Mesenchymal stem cell (in vitro differentiated cells and primary cell): ENCODE results near the gene OR2AJ1.

ENCODE experiments used
- DNase-seq: peaks from one replicate; pipeline ENCODE4 v3.0.0-alpha.2; 2013
- H2AFZ ChIP-seq: one replicate; pipeline ENCODE4 v1.6.1; 2013; ENCODE audit warnings: low read depth, mild to moderate bottlenecking, control low read depth, inconsistent platforms, low read length, moderate library complexity
- H2AK5ac ChIP-seq: 2 replicates; pipeline ENCODE4 v1.6.1; 2013; ENCODE audit warnings: low read length, moderate library complexity, mild to moderate bottlenecking, inconsistent platforms; ENCODE audit not compliant: severe bottlenecking
- H2BK120ac ChIP-seq: one replicate; pipeline ENCODE4 v1.6.1; 2013; ENCODE audit warnings: low read depth, mild to moderate bottlenecking, inconsistent platforms, low read length, moderate library complexity
- H2BK12ac ChIP-seq, 2 experiments: one replicate each; pipeline ENCODE4 v1.6.1; 2013; ENCODE audit warnings: inconsistent platforms in 2 of 2, low read length in 2 of 2, mild to moderate bottlenecking in 2 of 2, moderate library complexity in 2 of 2, control low read depth in 1 of 2
- H2BK15ac ChIP-seq: one replicate; pipeline ENCODE4 v1.6.1; 2013; ENCODE audit warnings: mild to moderate bottlenecking, low read depth, inconsistent platforms; ENCODE audit not compliant: poor library complexity, severe bottlenecking
- H2BK5ac ChIP-seq: 2 replicates; pipeline ENCODE4 v1.6.1; 2013; ENCODE audit warnings: low read depth, mild to moderate bottlenecking, low read length, control low read depth, inconsistent platforms; ENCODE audit not compliant: poor library complexity, severe bottlenecking
- H3K14ac ChIP-seq, 2 experiments: one replicate each; pipeline ENCODE4 v1.6.1; 2013; ENCODE audit warnings: inconsistent platforms in 2 of 2, low read length in 2 of 2, control low read depth in 1 of 2, mild to moderate bottlenecking in 1 of 2, moderate library complexity in 1 of 2
- H3K18ac ChIP-seq, 2 experiments: one replicate each; pipeline ENCODE4 v1.6.1; 2013; ENCODE audit warnings: inconsistent platforms in 2 of 2, low read length in 2 of 2, control low read depth in 1 of 2, low read depth in 1 of 2, mild to moderate bottlenecking in 1 of 2
- H3K23ac ChIP-seq, 2 experiments: one replicate each; pipeline ENCODE4 v1.6.1; 2013; ENCODE audit warnings: inconsistent platforms in 2 of 2, low read length in 2 of 2, mild to moderate bottlenecking in 2 of 2, moderate library complexity in 2 of 2, control low read depth in 1 of 2
- H3K27ac ChIP-seq: 2 replicates; pipeline ENCODE4 v1.5.1; 2013; ENCODE audit warnings: mild to moderate bottlenecking, moderate library complexity, low read length, control low read depth, inconsistent platforms; ENCODE audit not compliant: poor library complexity, severe bottlenecking
- H3K27me3 ChIP-seq, 2 experiments: 2 replicates each; pipeline versions ENCODE4 v1.6.1 to v1.7.0; 2013; ENCODE audit warnings: low read length in 2 of 2, mild to moderate bottlenecking in 2 of 2, moderate library complexity in 2 of 2, control low read depth in 1 of 2, inconsistent platforms in 1 of 2; ENCODE audit not compliant: control insufficient read depth in 1 of 2, insufficient read depth in 1 of 2
- H3K36me3 ChIP-seq, 2 experiments: 2 replicates each; pipeline versions ENCODE4 v1.6.1 to v1.7.0; 2013; ENCODE audit warnings: low read length in 2 of 2, control low read depth in 1 of 2, inconsistent platforms in 1 of 2, low read depth in 1 of 2, mild to moderate bottlenecking in 1 of 2; ENCODE audit not compliant: insufficient read depth in 2 of 2, control insufficient read depth in 1 of 2
- H3K4ac ChIP-seq, 2 experiments: one replicate each; pipeline ENCODE4 v1.6.1; 2013; ENCODE audit warnings: inconsistent platforms in 2 of 2, low read length in 2 of 2, mild to moderate bottlenecking in 2 of 2, moderate library complexity in 2 of 2, control low read depth in 1 of 2, low read depth in 1 of 2
- H3K4me1 ChIP-seq: 2 replicates; pipeline ENCODE4 v1.6.1; 2013; ENCODE audit warnings: low read depth, low read length, control low read depth; ENCODE audit not compliant: control insufficient read depth, insufficient read depth
- H3K4me2 ChIP-seq: 2 replicates; pipeline ENCODE4 v1.6.1; 2013; ENCODE audit warnings: low read length, mild to moderate bottlenecking, inconsistent platforms; ENCODE audit not compliant: poor library complexity, severe bottlenecking
- H3K4me3 ChIP-seq, 2 experiments: 2 replicates each; pipeline versions ENCODE4 v1.5.1 to v1.7.0; 2013; ENCODE audit warnings: low read length in 2 of 2, mild to moderate bottlenecking in 2 of 2, control low read depth in 1 of 2, low read depth in 1 of 2; ENCODE audit not compliant: insufficient read depth in 1 of 2
- H3K79me1 ChIP-seq: replicated peaks from 2 replicates; pipeline ENCODE4 v1.6.1; 2013; ENCODE audit warnings: mild to moderate bottlenecking, control low read depth, low read length, inconsistent platforms; ENCODE audit not compliant: poor library complexity, severe bottlenecking
- H3K9ac ChIP-seq: 2 replicates; pipeline ENCODE4 v1.7.0; 2013; ENCODE audit warnings: mild to moderate bottlenecking, low read length, moderate library complexity
- H3K9me3 ChIP-seq: 2 replicates; pipeline ENCODE4 v1.7.0; 2013; ENCODE audit warnings: mild to moderate bottlenecking, low read length; ENCODE audit not compliant: control insufficient read depth
- H4K8ac ChIP-seq: one replicate; pipeline ENCODE4 v1.6.1; 2013; ENCODE audit warnings: inconsistent platforms, mild to moderate bottlenecking, low read length, moderate library complexity
- H4K91ac ChIP-seq: one replicate; pipeline ENCODE4 v1.6.1; 2013; ENCODE audit warnings: mild to moderate bottlenecking, low read length, inconsistent platforms
- WGBS: methylation state at CpG from one replicate; pipeline ENCODE4 v1.1.7; 2013; ENCODE audit warnings: mixed read lengths; 5-methylcytosine and 5-hydroxymethylcytosine counted together

The OR2AJ1 gene

DNA sequence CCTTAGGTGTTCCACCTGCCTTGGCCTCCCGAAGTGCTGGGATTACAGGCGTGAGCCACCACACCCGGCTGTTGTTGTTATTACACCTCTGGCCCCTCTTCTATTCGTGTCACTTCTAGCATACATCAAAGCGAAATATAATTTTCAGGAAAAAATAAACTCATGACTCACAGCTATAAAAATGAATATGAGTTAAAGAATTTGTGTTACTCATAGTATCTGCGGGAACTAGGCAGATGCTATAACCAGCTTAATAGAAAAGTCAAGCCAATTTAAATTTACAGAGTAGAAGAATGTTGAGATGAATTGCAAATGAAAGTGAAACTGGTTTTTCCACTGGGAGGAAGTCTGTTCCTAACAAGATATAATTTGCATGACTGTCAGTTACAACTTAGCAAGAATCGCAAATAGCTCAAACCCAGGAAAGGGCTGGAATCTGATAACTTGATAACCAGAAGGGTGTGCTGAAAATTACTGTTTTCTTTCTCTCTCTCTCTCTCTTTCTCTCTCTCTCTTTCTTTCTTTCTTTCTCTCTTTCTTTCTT is 18.1 kb upstream of the OR2AJ1 start:
- Histone ChIP-seq H3K4me2 (peak overlapping the region; percentile 43), H3K9ac (peak overlapping the region; percentile 77), H3K14ac (no peak overlapping the region), H3K4me3 (peak overlapping the region in 1 of 2 experiments; percentile 47), H2AK5ac (no peak overlapping the region), H3K4ac (no peak overlapping the region), H2BK5ac (no peak overlapping the region), H3K36me3 (no peaks in the 10 kb centered on the region), H3K18ac (no peak overlapping the region), H2AFZ (no peak overlapping the region), H3K4me1 (no peaks in the 10 kb centered on the region), H2BK12ac (no peak overlapping the region), H4K91ac (no peak overlapping the region), H3K27me3 (no peaks in the 10 kb centered on the region), H3K23ac (no peak overlapping the region), H3K9me3 (no peaks in the 10 kb centered on the region), H2BK120ac (no peak overlapping the region), H3K27ac (peak overlapping the region; percentile 47), H2BK15ac (no peak overlapping the region), H3K79me1 (no peaks in the 10 kb centered on the region), H4K8ac (no peak overlapping the region)
- WGBS: 90% methylated on average over 4 of the region's 7 CpGs
- peak; percentile 1 for DNase-seq

DNA sequence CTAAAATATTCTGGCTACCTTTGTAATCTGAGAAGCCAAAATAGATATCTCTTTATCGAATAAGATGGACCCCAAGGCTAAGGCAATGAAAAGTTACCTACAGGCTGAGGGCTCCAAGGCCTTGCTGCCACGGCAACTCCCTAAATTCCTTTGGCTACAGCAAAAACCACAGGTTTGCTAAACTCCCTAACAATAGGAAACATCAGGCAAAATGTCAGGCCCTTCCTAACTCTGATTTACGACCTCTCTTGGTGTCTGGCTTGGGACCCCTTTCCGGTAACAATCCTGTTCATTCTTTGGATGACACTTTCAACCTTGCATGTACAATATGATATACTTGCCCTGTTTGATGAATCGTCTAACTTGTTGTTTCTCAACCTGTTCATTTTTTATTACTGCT is 15.9 kb upstream of the OR2AJ1 start:
- H3K4ac ChIP-seq: no peak overlapping the region
- no peak for DNase-seq
- WGBS: 60% methylated on average over 4 of the region's 5 CpGs
- H3K4me1 ChIP-seq: no peaks in the 10 kb centered on the region
- H3K4me2 ChIP-seq: no peak overlapping the region
- H4K8ac ChIP-seq: no peak overlapping the region
- no peak overlapping the region for H3K9ac ChIP-seq
- H3K27ac ChIP-seq: no peak overlapping the region
- H3K79me1 ChIP-seq: no peaks in the 10 kb centered on the region
- no peak overlapping the region for H2BK15ac ChIP-seq
- H2BK5ac ChIP-seq: no peak overlapping the region
- H3K23ac ChIP-seq: no peak overlapping the region
- H2BK12ac ChIP-seq: no peak overlapping the region
- H3K18ac ChIP-seq: no peak overlapping the region
- H2AFZ ChIP-seq: no peak overlapping the region
- H3K36me3 ChIP-seq: no peaks in the 10 kb centered on the region
- H4K91ac ChIP-seq: no peak overlapping the region
- peaks cover 5% of the 10 kb centered on the region for H3K9me3 ChIP-seq
- no peak overlapping the region for H2BK120ac ChIP-seq
- H3K4me3 ChIP-seq: no peak overlapping the region
- no peak overlapping the region for H2AK5ac ChIP-seq
- no peak overlapping the region for H3K14ac ChIP-seq
- no peaks in the 10 kb centered on the region for H3K27me3 ChIP-seq

DNA sequence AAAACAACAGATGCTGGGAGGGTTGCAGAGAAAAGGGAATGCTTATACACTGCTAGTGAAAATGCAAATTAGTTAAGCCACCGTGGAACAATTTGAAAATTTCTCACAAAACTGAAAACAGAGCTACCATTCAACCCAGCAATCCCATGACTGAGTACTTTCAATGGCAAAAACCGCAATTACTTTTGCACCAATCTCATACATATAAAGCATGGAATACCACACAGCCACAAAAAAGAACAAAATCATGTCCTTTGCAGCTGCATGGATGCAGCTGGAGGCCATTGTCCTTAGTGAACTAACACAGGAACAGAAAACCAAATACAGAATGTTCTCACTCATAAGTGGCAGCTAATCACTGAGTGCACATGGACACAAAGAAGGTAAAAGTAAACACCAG is 10.9 kb upstream of the OR2AJ1 start:
- H3K36me3 ChIP-seq: no peaks in the 10 kb centered on the region
- H3K4ac ChIP-seq: no peak overlapping the region
- peaks cover 5% of the 10 kb centered on the region for H3K9me3 ChIP-seq
- H3K79me1 ChIP-seq: no peaks in the 10 kb centered on the region
- H3K14ac ChIP-seq: no peak overlapping the region
- no peak overlapping the region for H3K4me2 ChIP-seq
- no peak overlapping the region for H2AK5ac ChIP-seq
- no peak overlapping the region for H2BK120ac ChIP-seq
- H3K23ac ChIP-seq: no peak overlapping the region
- no peak overlapping the region for H2AFZ ChIP-seq
- 51% methylated on average over 2 of the region's 2 CpGs for WGBS
- no peak overlapping the region for H2BK5ac ChIP-seq
- no peak overlapping the region for H2BK15ac ChIP-seq
- no peak overlapping the region for H4K8ac ChIP-seq
- H4K91ac ChIP-seq: no peak overlapping the region
- H2BK12ac ChIP-seq: no peak overlapping the region
- DNase-seq: no peak
- H3K9ac ChIP-seq: no peak overlapping the region
- H3K4me3 ChIP-seq: no peak overlapping the region
- no peak overlapping the region for H3K27ac ChIP-seq
- H3K27me3 ChIP-seq: no peaks in the 10 kb centered on the region
- no peak overlapping the region for H3K18ac ChIP-seq
- no peaks in the 10 kb centered on the region for H3K4me1 ChIP-seq

DNA sequence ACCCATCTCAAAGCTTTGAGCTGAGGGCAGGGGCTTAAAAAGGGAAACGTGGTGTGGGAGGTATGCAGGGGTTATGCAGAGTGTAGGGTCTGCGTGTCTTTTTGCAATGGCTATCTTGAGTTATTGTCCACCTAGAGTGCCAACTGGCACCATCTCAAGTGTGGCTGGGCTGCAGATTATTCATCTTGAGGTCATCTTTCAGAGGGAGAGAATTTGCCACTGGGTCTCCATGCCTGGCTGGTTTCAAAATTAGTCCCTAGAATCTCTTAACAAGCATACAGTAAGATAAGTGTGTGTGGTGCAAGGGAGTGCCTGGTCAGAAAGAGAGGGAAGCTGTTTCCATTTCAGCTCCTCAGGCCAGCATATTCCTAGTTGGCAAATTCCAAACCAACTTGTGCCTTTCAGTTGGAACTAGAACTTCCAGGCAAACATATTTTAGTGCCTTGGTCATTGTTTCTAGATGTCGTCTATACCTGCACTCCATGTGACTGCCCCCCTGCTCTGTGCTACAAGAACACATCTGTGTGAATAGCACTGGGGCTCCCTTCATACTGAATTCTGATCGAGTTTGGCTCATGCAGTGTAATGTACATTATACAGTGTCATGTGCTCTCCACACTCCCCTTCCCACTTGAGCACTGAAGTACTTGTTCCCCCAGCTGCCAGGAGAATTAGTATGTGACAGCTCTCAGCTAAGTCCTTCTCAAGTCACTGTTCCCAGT is 9.6 kb upstream of the OR2AJ1 start:
- Histone ChIP-seq H3K4me1 (no peaks in the 10 kb centered on the region), H3K9me3 (peaks cover 5% of the 10 kb centered on the region), H2AFZ (no peak overlapping the region), H3K14ac (no peak overlapping the region), H3K9ac (no peak overlapping the region), H3K4me2 (no peak overlapping the region), H3K4me3 (peak overlapping the region in 1 of 2 experiments; percentile 17), H3K79me1 (no peaks in the 10 kb centered on the region), H4K91ac (no peak overlapping the region), H2BK120ac (no peak overlapping the region), H2BK15ac (no peak overlapping the region), H3K27ac (no peak overlapping the region), H2BK5ac (no peak overlapping the region), H3K23ac (no peak overlapping the region), H3K4ac (no peak overlapping the region), H4K8ac (no peak overlapping the region), H2BK12ac (no peak overlapping the region), H3K18ac (no peak overlapping the region), H2AK5ac (no peak overlapping the region), H3K36me3 (no peaks in the 10 kb centered on the region), H3K27me3 (no peaks in the 10 kb centered on the region)
- 55% methylated on average over 4 of the region's 4 CpGs for WGBS
- no peak for DNase-seq
